Measurements from ENCODE around the gene SMPDL3A. TPM values are rescaled to one million over a fixed set of nuclear protein-coding genes. Genes with fewer than 3 reads are reported as not detected.

The SMPDL3A gene
- polyA plus RNA-seq, 10 donors, result 9.5 to 26.7 (median 13.1) TPM

- no peak for DNase-seq
Measured at GRCh38 chr6:122853259-122853995, 64.4 kb downstream of the SMPDL3A start.

Other genes starting within 250 kb of the SMPDL3A start
- gene PKIB, start 178.9 kb upstream of the SMPDL3A start, polyA plus RNA-seq (ENCODE audit: insufficient read length in 10 of 10), result 1 to 10 TPM in 6 of 10 donors, under 1 TPM in 4; 0.78 to 5.8 (median 1.0) TPM
- 10 to 100 TPM in 1 of 10 donors, 1 to 10 TPM in 4, under 1 TPM in 5; 0.31 to 16.5 (median 1.5) TPM for gene FABP7, start 9.5 kb upstream of the SMPDL3A start, polyA plus RNA-seq (ENCODE audit: insufficient read length in 10 of 10)
- under 1 TPM; 0.18 to 0.99 (median 0.49) TPM for gene CLVS2, start 207.0 kb downstream of the SMPDL3A start, polyA plus RNA-seq (ENCODE audit: insufficient read length in 10 of 10)